Lower leg skin (tissue), 4 donors: ENCODE data around the gene ZBTB7C. TPM values are rescaled to one million over a fixed set of nuclear protein-coding genes. Genes with fewer than 3 reads are reported as not detected.

Experiments used
- DNase-seq, 2 donors: peaks; one replicate each; pipeline ENCODE4 v3.0.0-alpha.2; 2019; ENCODE audit warnings: low spot score in 2 of 2
- H3K4me3 ChIP-seq: fragments of 200-600 bp; sonication (generic); 2 replicates; pipeline ENCODE4 v1.5.1; 2017; ENCODE audit warnings: mild to moderate bottlenecking, low read depth; ENCODE audit not compliant: poor library complexity, severe bottlenecking
- POLR2A ChIP-seq, 2 donors: fragments of 450-650 bp; IDR thresholded peaks; one replicate each; pipeline ENCODE4 v1.6.1; 2016 to 2017; ENCODE audit warnings: antibody characterized with exemption in 2 of 2, mild to moderate bottlenecking in 1 of 2, moderate library complexity in 1 of 2
- WGBS, 2 donors: methylation state at CpG; one replicate each; pipeline ENCODE4 v1.1.5; 2018; 5-methylcytosine and 5-hydroxymethylcytosine counted together
- intact Hi-C: fragments of 100-400 bp; cut with DNase I; formaldehyde crosslinking; loops from one replicate; pipeline ENCODE4 v1.15.0; 2023; ENCODE audit warnings: low total_unique reads
- total RNA-seq, 4 donors: library from RNA; depleted of rRNA; stranded (reverse); fragments of >200 nt; gene quantifications; one replicate each; pipeline ENCODE4 v1.1.0, GENCODE V29; 2016
- TF ChIP-seq, protein P1 (sequence below), 3 donors: fragments of 450-650 bp; IDR thresholded peaks; one replicate each; pipeline ENCODE4 v1.5.1; 2016; ENCODE audit warnings: antibody characterized with exemption in 3 of 3, mild to moderate bottlenecking in 3 of 3, moderate library complexity in 2 of 3

ZBTB7C gene
- total RNA-seq, 4 donors from 2014 or later: 44.2 to 59.7 (median 50.7) TPM

DNA sequence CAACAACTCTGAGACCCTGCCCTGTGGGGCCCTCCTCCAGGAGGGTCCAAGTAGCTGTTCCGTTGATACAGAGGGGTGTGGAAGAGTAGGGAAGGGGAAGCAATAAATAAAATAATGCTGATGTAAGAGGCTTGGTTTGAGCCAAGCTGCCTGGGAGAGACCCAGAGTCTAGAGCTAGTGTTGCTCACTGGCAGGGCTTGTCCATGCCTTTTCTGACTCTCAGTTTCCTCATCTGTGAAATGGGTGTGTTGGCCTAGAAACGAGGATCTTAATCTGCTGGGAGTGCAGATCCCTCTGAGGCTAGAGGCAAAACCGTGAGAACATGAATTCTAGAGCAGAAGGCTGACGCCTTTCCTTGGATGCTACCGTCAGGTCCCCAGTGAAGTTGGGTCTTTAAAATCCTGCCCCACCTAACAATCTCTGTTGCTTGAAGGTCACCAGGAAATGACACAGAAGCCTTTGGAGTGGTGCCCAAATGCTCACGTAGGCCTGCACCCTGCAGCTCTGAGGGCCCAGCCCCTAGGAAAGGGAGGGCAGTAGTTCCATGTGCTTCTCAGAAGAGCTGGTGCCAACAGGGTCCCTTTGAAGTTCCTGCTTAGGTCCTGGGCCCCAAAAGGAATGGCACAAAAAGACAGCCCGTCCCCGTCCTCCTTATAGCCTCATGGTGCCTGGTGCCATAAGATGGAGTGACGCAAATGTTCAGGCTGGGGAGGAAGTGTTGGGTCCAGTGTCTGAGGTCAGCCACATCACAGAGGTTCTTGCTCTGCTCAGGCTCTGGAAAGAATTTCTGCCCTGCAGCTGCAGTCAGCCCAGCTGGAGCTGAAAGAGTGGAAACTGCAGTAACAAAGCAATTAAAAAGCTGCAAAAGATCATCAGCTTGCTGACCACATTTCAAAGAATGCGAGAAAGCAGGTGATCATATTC is 405.5 kb downstream of the ZBTB7C start:
- no peak for TF ChIP-seq POLR2A (IDR thresholded peaks at IDR 0.05)
- TF ChIP-seq, protein P1, sequence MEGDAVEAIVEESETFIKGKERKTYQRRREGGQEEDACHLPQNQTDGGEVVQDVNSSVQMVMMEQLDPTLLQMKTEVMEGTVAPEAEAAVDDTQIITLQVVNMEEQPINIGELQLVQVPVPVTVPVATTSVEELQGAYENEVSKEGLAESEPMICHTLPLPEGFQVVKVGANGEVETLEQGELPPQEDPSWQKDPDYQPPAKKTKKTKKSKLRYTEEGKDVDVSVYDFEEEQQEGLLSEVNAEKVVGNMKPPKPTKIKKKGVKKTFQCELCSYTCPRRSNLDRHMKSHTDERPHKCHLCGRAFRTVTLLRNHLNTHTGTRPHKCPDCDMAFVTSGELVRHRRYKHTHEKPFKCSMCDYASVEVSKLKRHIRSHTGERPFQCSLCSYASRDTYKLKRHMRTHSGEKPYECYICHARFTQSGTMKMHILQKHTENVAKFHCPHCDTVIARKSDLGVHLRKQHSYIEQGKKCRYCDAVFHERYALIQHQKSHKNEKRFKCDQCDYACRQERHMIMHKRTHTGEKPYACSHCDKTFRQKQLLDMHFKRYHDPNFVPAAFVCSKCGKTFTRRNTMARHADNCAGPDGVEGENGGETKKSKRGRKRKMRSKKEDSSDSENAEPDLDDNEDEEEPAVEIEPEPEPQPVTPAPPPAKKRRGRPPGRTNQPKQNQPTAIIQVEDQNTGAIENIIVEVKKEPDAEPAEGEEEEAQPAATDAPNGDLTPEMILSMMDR (IDR thresholded peaks at IDR 0.05): no peak
- H3K4me3 ChIP-seq: no peak overlapping the region
- intact Hi-C loops: no loop called here
- 70 to 71% methylated on average over 10 of the region's 10 CpGs for WGBS, 2 donors
- no peak for DNase-seq

DNA sequence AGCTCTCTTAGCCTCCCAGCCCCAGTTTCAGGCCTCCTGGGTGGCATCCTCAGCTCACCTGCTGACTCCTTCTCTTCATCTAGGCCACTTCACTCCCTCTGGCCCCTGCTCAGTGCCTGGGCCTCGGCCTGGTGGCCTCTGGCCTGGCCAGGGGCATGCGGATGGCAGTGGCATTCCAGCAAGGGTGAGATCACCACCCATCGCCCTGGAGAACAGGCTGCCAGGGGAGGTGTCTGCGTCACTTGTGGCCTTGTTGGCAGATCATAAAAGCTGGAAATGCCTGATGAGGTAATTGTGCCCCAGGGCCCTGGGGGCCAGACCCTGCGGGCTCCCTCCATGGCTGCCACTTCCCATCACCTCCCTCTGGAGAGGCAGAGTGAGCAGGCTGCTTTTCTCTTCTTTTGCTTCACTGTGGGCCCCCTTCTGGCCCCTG is 406.2 kb downstream of the ZBTB7C start:
- WGBS, 2 donors: 18 to 43% methylated on average over 5 of the region's 5 CpGs

DNA sequence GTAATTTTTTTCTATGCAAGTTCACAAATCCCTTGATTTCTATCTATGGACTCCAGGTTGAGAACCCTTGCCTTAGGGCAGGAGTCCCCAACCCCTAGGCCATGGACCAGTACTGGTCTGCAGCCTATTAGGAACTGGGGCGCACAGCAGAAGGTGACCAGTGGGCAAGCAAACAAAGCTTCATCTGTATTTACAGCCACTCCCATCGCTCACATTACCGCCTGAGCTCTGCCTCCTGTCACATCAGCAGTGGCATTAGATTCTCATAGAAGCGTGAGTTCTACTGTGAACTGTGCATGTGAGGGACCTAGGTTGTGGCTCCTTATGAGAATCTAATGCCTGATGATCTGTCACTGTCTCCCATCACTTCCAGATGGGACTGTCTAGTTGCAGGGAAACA is 408.5 kb downstream of the ZBTB7C start:
- no peak for DNase-seq
- TF ChIP-seq POLR2A (IDR thresholded peaks at IDR 0.05): no peak
- TF ChIP-seq, protein P1 (IDR thresholded peaks at IDR 0.05): no peak
- intact Hi-C loops: no loop called here
- H3K4me3 ChIP-seq: no peak overlapping the region
- 95 to 96% methylated on average over 4 of the region's 4 CpGs for WGBS, 2 donors

More for the DNA sequence above, 406.2 kb downstream of the ZBTB7C start:
- no peak overlapping the region for H3K4me3 ChIP-seq
- TF ChIP-seq POLR2A (IDR thresholded peaks at IDR 0.05): no peak
- TF ChIP-seq, protein P1 (IDR thresholded peaks at IDR 0.05): no peak
- intact Hi-C loops: no loop called here
- DNase-seq: no peak

DNA sequence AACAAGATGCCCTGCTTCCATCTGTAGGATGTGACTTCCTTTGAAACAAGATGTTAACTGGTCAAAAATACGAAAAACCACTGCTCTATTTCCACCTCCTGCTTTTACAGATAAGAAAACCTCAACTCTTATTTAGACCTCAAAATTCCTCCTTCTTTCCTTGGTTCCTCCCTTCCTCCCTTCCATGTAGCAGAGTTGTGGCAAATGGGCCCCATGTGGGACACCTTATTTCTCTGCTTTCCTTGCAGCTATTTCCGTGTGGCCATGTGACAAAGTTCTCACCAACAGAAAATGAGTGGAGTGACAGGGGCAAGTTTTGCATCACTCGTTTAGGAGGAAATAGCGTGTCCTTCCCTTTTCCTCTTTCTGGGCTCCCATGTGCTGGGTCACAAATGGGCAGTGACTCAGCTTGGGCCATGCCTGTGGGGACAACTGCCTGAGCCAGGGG is 409.4 kb downstream of the ZBTB7C start:
- DNase-seq: no peak
- 67 to 80% methylated on average over 4 of the region's 4 CpGs for WGBS, 2 donors

DNA sequence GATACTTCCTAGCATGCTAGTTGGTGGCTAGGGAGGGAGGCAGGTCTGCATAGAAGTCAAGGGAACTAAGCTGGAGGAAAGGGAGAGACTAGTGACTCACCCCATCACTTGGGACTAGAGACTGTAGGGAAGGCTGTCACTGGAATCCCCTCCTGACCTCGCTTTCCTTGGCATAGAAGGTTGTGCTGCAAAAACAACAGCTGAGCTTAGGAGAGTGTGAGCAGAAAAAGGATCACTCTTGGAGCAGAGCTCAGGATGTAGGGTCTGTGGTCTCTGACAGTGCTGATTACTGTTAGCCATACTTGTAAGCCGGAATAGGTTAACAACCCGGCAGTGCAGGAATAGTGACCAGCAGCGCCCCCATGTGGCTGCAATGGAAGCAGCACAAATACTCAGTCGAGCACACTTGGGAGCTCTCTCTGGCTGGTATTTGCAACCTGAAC is 411.8 kb downstream of the ZBTB7C start:
- no peak for DNase-seq
- 70 to 72% methylated on average over 5 of the region's 5 CpGs for WGBS, 2 donors
- no peak overlapping the region for H3K4me3 ChIP-seq
- intact Hi-C loops: no loop called here
- TF ChIP-seq, protein P1 (IDR thresholded peaks at IDR 0.05): no peak
- no peak for TF ChIP-seq POLR2A (IDR thresholded peaks at IDR 0.05)

More for the DNA sequence above, 409.4 kb downstream of the ZBTB7C start:
- intact Hi-C loops: no loop called here
- TF ChIP-seq, protein P1 (IDR thresholded peaks at IDR 0.05): no peak
- TF ChIP-seq POLR2A (IDR thresholded peaks at IDR 0.05): no peak
- H3K4me3 ChIP-seq: no peak overlapping the region
